ENCODE results near the gene PIH1D1. TPM values are rescaled to one million over a fixed set of nuclear protein-coding genes. Genes with fewer than 3 reads are reported as not detected.

The PIH1D1 gene
- total and polyA plus RNA-seq, 2 of the 8 experiments (the other 6 are each of a cell fraction or from before 2014, with no cell fraction given), result 146 to 195 TPM

GRCh38 chr19:49431330-49431749 lies 20.3 kb downstream of the PIH1D1 start:
- no peak for DNase-seq (ENCODE audit: low read depth in 1 of 2, low spot score in 2 of 2)
- Histone ChIP-seq H3K27me3 (replicated peaks in 1 of 4; ENCODE audit: control insufficient read depth in 3 of 4, extremely low read depth in 1 of 4, insufficient read depth in 3 of 4, low read length in 3 of 4) (peaks cover 5 to 34% (median 30%) of the 10 kb centered on the region in 4 experiments; a peak in 6 of 7 replicates), H3K4ac (replicated peaks; ENCODE audit: insufficient read length, low read depth, low read length) (no peak overlapping the region), H3K27ac (ENCODE audit: low read depth, low read length) (no peak overlapping the region), H3K4me1 (replicated peaks in 1 of 4; ENCODE audit: control insufficient read depth in 3 of 4, insufficient read depth in 4 of 4, low read length in 3 of 4) (peaks cover 0 to 32% (median 25%) of the 10 kb centered on the region in 4 experiments; a peak in 6 of 7 replicates), H4K8ac (ENCODE audit: extremely low read depth, insufficient read depth, low read length) (no peak overlapping the region), H3K36me3 (ENCODE audit: control insufficient read depth in 2 of 4, insufficient read depth in 4 of 4, low read length in 3 of 4) (no peaks in the 10 kb centered on the region), H3K79me2 (ENCODE audit: control insufficient read depth in 1 of 2, insufficient read depth in 2 of 2, low read length in 2 of 2) (no peaks in the 10 kb centered on the region), H2AFZ (ENCODE audit: low read length) (no peak overlapping the region), H4K20me1 (replicated peaks in 1 of 2; ENCODE audit: control insufficient read depth in 1 of 2, insufficient read depth in 2 of 2, low read length in 2 of 2) (no peaks in the 10 kb centered on the region), H3K9ac (replicated peaks in 1 of 4; ENCODE audit: extremely low read depth in 1 of 4, low read depth in 3 of 4, low read length in 3 of 4) (no peak overlapping the region), H3K56ac (replicated peaks; ENCODE audit: insufficient read length, low read depth, low read length) (no peak overlapping the region), H3K14ac (ENCODE audit: insufficient read length) (no peak overlapping the region), H2BK120ac (replicated peaks; ENCODE audit: low read depth, low read length) (no peak overlapping the region), H4K91ac (replicated peaks; ENCODE audit: insufficient read length, low read length) (no peak overlapping the region), H4K5ac (ENCODE audit: insufficient read length, low read depth, low read length) (no peak overlapping the region), H3K23ac (ENCODE audit: insufficient read length) (no peak overlapping the region), H2BK12ac (ENCODE audit: low read depth, low read length) (0 out of 2 replicates have a peak overlapping the region, but pooled peaks have one; percentile 98), H2AK5ac (ENCODE audit: low read depth, low read length) (peak overlapping the region; percentile 89; the same call in 1 of the 2 replicates), H2BK20ac (ENCODE audit: low read length) (no peak overlapping the region), H3K23me2 (ENCODE audit: low read depth, low read length) (peaks cover 18% of the 10 kb centered on the region), H2BK5ac (ENCODE audit: low read depth, low read length) (peak overlapping the region; percentile 27; the same call in 1 of the 2 replicates), H3K79me1 (ENCODE audit: low read depth, low read length) (no peaks in the 10 kb centered on the region), H2BK15ac (ENCODE audit: low read length) (peak overlapping the region; percentile 98; the same call in 1 of the 2 replicates), H3K4me2 (ENCODE audit: insufficient read depth in 1 of 2, low read depth in 2 of 2, low read length in 2 of 2) (no peak overlapping the region; a peak in 1 of 4 replicates), H3K4me3 (ENCODE audit: extremely low read depth in 1 of 4, insufficient read depth in 2 of 4, low read depth in 3 of 4, low read length in 4 of 4) (no peak overlapping the region), H3K18ac (ENCODE audit: extremely low read depth, low read length) (no peak overlapping the region), H3K9me3 (ENCODE audit: insufficient read depth in 2 of 2, low read depth in 1 of 2, low read length in 1 of 2) (peaks cover 0 to 2% of the 10 kb centered on the region in 2 experiments; a peak in 1 of 4 replicates)
- FAIRE-seq, result no peak
- CTCF ChIA-PET (ENCODE audit: partially characterized antibody), result interaction anchor here (0.6 to 3.7 kb wide), 7 partner anchors 9 to 464 kb away, joined by 3 to 13 read pairs (median 4); partner anchors contain the start of gene KASH5
- POLR2A ChIA-PET (ENCODE audit: partially characterized antibody), result interaction anchor here (0.9 to 2.2 kb wide), 3 partner anchors 9 to 44 kb away, joined by 3 to 6 read pairs (median 4); partner anchors contain the start of gene SLC17A7
- 86% methylated on average over 29 of the region's 29 CpGs; no CpG with 5 or more reads in 1 of the 2 experiments for WGBS, 2 experiments (ENCODE audit: extremely low coverage in 1 of 2, insufficient coverage in 1 of 2, insufficient read length in 1 of 2, insufficient replicate concordance in 2 of 2, low coverage in 1 of 2, low lambda C conversion rate in 2 of 2, missing lambda C conversion rate in 1 of 2)
- no peak for TF ChIP-seq SP4 (IDR thresholded peaks at IDR 0.05; ENCODE audit: low read length)
- no peak for TF ChIP-seq PHF8 (conservative IDR thresholded peaks at IDR 0.05; ENCODE audit: low read depth, low read length)
- TF ChIP-seq, protein P1, sequence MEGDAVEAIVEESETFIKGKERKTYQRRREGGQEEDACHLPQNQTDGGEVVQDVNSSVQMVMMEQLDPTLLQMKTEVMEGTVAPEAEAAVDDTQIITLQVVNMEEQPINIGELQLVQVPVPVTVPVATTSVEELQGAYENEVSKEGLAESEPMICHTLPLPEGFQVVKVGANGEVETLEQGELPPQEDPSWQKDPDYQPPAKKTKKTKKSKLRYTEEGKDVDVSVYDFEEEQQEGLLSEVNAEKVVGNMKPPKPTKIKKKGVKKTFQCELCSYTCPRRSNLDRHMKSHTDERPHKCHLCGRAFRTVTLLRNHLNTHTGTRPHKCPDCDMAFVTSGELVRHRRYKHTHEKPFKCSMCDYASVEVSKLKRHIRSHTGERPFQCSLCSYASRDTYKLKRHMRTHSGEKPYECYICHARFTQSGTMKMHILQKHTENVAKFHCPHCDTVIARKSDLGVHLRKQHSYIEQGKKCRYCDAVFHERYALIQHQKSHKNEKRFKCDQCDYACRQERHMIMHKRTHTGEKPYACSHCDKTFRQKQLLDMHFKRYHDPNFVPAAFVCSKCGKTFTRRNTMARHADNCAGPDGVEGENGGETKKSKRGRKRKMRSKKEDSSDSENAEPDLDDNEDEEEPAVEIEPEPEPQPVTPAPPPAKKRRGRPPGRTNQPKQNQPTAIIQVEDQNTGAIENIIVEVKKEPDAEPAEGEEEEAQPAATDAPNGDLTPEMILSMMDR (IDR thresholded peaks at IDR 0.05; ENCODE audit: control extremely low read depth in 1 of 3, insufficient read depth in 1 of 3, low read depth in 1 of 3, low read length in 3 of 3), result no peak
- TF ChIP-seq KDM4A (IDR thresholded peaks at IDR 0.05; ENCODE audit: low read depth, low read length, severe bottlenecking), result no peak
- no peak for TF ChIP-seq SP2 (IDR thresholded peaks at IDR 0.05; ENCODE audit: low read length)
- no peak for TF ChIP-seq HDAC2 (IDR thresholded peaks at IDR 0.05; ENCODE audit: borderline replicate concordance in 1 of 2, low read depth in 2 of 2, low read length in 2 of 2)
- no peak for TF ChIP-seq HDAC6 (IDR thresholded peaks at IDR 0.05; ENCODE audit: low read depth, low read length)
- no peak for TF ChIP-seq SP1 (IDR thresholded peaks at IDR 0.05; ENCODE audit: low read depth, low read length)
- TF ChIP-seq POU5F1 (IDR thresholded peaks at IDR 0.05; ENCODE audit: low read depth, low read length), result no peak
- TF ChIP-seq CBX8 (IDR thresholded peaks at IDR 0.05; ENCODE audit: borderline replicate concordance, low read depth, low read length), result no peak
- no peak for TF ChIP-seq EGR1 (IDR thresholded peaks at IDR 0.05; ENCODE audit: borderline replicate concordance, low read depth, low read length)

All from H1 (cell line).